Pancreas (tissue), 10 donors: ENCODE results near the gene TP53BP2. TPM values are rescaled to one million over a fixed set of nuclear protein-coding genes. Genes with fewer than 3 reads are reported as not detected.
"Not testable (repeated sequence)": the region's sequence is repeated elsewhere in the genome, so short reads cannot be mapped to it uniquely, and the experiment has no call there.

Experiments used
- ATAC-seq, 4 donors: fragments of 200-7000 bp; cut with Tn5 transposase; one replicate each; pipeline versions ENCODE4 v1.8.0 to v1.9.1; 2020; ENCODE audit warnings: mild to moderate bottlenecking in 4 of 4, moderate library complexity in 4 of 4
- DNase-seq, 6 donors: peaks; one replicate each; pipeline ENCODE4 v3.0.0-alpha.2; 2020
- FAIRE-seq: peaks from 2 replicates; lab custom pipeline; 2012; peaks lifted over from hg19 to GRCh38; lab: Jason Lieb, UNC
- H3K27ac ChIP-seq, 4 donors: fragments of 200-600 bp; sonication (generic); 1 replicate in 3 of 4; 2 replicates in 1 of 4; pipeline versions ENCODE4 v1.5.0 to v1.8.0; 2020
- H3K27me3 ChIP-seq, 4 donors: fragments of 200-600 bp; one replicate each; pipeline ENCODE4 v1.8.0; 2021
- H3K36me3 ChIP-seq, 3 donors: fragments of 200-600 bp; sonication (generic) in 1 of 3; one replicate each; pipeline versions ENCODE4 v1.5.0 to v1.8.0; 2020 to 2021
- H3K4me1 ChIP-seq, 3 donors: fragments of 200-600 bp; one replicate each; pipeline ENCODE4 v1.8.0; 2021
- H3K4me3 ChIP-seq, 4 donors: fragments of 200-600 bp; sonication (generic) in 2 of 4; one replicate each; pipeline versions ENCODE4 v1.5.0 to v1.8.0; 2020 to 2021
- H3K9me3 ChIP-seq, 4 donors: fragments of 200-600 bp; one replicate each; pipeline ENCODE4 v1.8.0; 2021
- CTCF ChIP-seq, 4 donors: fragments of 200-600 bp; sonication (generic) in 3 of 4; IDR thresholded peaks; one replicate each; pipeline versions ENCODE4 v1.5.0 to v1.8.0; 2021; ENCODE audit warnings: antibody characterized with exemption in 4 of 4
- WGBS, 2 donors: extraction: QIAGEN DNeasy Blood & Tissue Kit; methylation state at CpG; one replicate each; pipeline ENCODE4 v1.1.7; 2013; 5-methylcytosine and 5-hydroxymethylcytosine counted together
- intact Hi-C, 3 donors: fragments of 100-400 bp; cut with DNase I; formaldehyde crosslinking; loops; one replicate each; pipeline versions ENCODE4 v1.11.1 to v1.14.2; 2022
- polyA plus RNA-seq, 2 donors: library from polyadenylated mRNA; stranded (reverse); fragments of 200-250 nt; gene quantifications; one replicate each; pipeline ENCODE4 v1.2.3, GENCODE V29; 2013
- total RNA-seq, 6 donors: library from RNA; stranded (reverse); fragmentation: NEBNext Ultra II Directional in 4 of 6; extraction: Animal tissue kit (Norgen Biotek cat#: 25700) in 4 of 6; gene quantifications; one replicate each; pipeline versions ENCODE4 v1.2.1 to v1.2.4, GENCODE V29; 2021 to 2023
- donor health status: healthy with polysubstance abuse.
- donor health status: DM: no; HTN: no; CAD: no; lungs with moderate emphysema.
- donor health status: DM: no; HTN: no; CAD: no.
- donor health status: control.
- donor health status: control.
- donor health status: Bipolar disorder and iron deficiency.
- donor health status: DM: yes; HTN: yes; CAD: no.
- donor health status: DM: no; HTN: no; CAD: no.
- donor health status: DM: no; HTN: no; CAD: no.
- donor health status: DM: yes; HTN: yes; CAD: no.

Gene TP53BP2
- total and polyA plus RNA-seq, 8 donors, result 5.5 to 31.7 (median 14.1) TPM

GRCh38 chr1:223811634-223812101, 34.1 kb downstream of the TP53BP2 start:
- FAIRE-seq, result peak; percentile 86

GRCh38 chr1:223810586-223810985, 35.2 kb downstream of the TP53BP2 start:
- intact Hi-C loops, result no loop called here
- H3K36me3 ChIP-seq, result peaks cover 0 to 9% (median 3%) of the 10 kb centered on the region in 3 donors
- H3K4me3 ChIP-seq, result no peak overlapping the region
- H3K27me3 ChIP-seq, result no peaks in the 10 kb centered on the region
- no peak for DNase-seq
- WGBS, 2 donors, result 87 to 92% methylated on average over 2 of the region's 2 CpGs
- no peaks in the 10 kb centered on the region for H3K9me3 ChIP-seq
- no peak overlapping the region for H3K27ac ChIP-seq
- H3K4me1 ChIP-seq, result peaks cover 5 to 12% (median 10%) of the 10 kb centered on the region in 3 donors
- ATAC-seq, result no peak
- no peak for FAIRE-seq
- no peak for TF ChIP-seq CTCF (IDR thresholded peaks at IDR 0.05)

More at GRCh38 chr1:223811634-223812101, 34.1 kb downstream of the TP53BP2 start:
- no peak for DNase-seq
- no peak overlapping the region for H3K4me3 ChIP-seq
- TF ChIP-seq CTCF (IDR thresholded peaks at IDR 0.05), result peak in 3 of 4 donors; percentile 5 to 38 (median 34)
- intact Hi-C loops, result no loop called here
- no peak overlapping the region for H3K27ac ChIP-seq
- no peaks in the 10 kb centered on the region for H3K27me3 ChIP-seq
- H3K9me3 ChIP-seq, result no peaks in the 10 kb centered on the region
- 24 to 26% methylated on average over 3 of the region's 3 CpGs for WGBS, 2 donors
- H3K4me1 ChIP-seq, result peaks cover 14 to 21% (median 16%) of the 10 kb centered on the region in 3 donors
- peak; percentile 58 to 85 (median 75) for ATAC-seq
- peaks cover 0 to 5% (median 0%) of the 10 kb centered on the region in 3 donors for H3K36me3 ChIP-seq

- H3K27me3 ChIP-seq, H3K4me1 ChIP-seq, H3K36me3 ChIP-seq, intact Hi-C loops, H3K4me3 ChIP-seq, ATAC-seq, FAIRE-seq, H3K9me3 ChIP-seq, H3K27ac ChIP-seq, DNase-seq: not testable (repeated sequence)
- 76 to 86% methylated on average over 4 of the region's 4 CpGs for WGBS, 2 donors
Observed at GRCh38 chr1:223809905-223810304, 35.8 kb downstream of the TP53BP2 start.

- WGBS, 2 donors, result 95% methylated on average over 7 of the region's 7 CpGs
- DNase-seq (no peak), ATAC-seq (no peak), FAIRE-seq (no peak)
- H3K4me3 ChIP-seq, result no peak overlapping the region
- no peak overlapping the region for H3K27ac ChIP-seq
- H3K4me1 ChIP-seq, result no peaks in the 10 kb centered on the region
- no peaks in the 10 kb centered on the region for H3K9me3 ChIP-seq
- peaks cover 0 to 49% (median 16%) of the 10 kb centered on the region in 3 donors for H3K36me3 ChIP-seq
- intact Hi-C loops, result no loop called here
- TF ChIP-seq CTCF (IDR thresholded peaks at IDR 0.05), result no peak
- no peaks in the 10 kb centered on the region for H3K27me3 ChIP-seq
Observed at GRCh38 chr1:223803211-223803610, 42.5 kb downstream of the TP53BP2 start.

GRCh38 chr1:223802602-223803001, 43.1 kb downstream of the TP53BP2 start:
- Histone ChIP-seq H3K4me1 (no peaks in the 10 kb centered on the region), H3K27ac (no peak overlapping the region), H3K9me3 (no peaks in the 10 kb centered on the region), H3K27me3 (no peaks in the 10 kb centered on the region), H3K4me3 (no peak overlapping the region), H3K36me3 (peaks cover 0 to 49% (median 16%) of the 10 kb centered on the region in 3 donors)
- 86% methylated on average over 4 of the region's 4 CpGs for WGBS, 2 donors
- FAIRE-seq (no peak), DNase-seq (no peak), ATAC-seq (no peak)
- intact Hi-C loops, result no loop called here
- no peak for TF ChIP-seq CTCF (IDR thresholded peaks at IDR 0.05)
